Heart right ventricle (tissue), 16 donors: ENCODE measurements around the gene RIN2. TPM values are rescaled to one million over a fixed set of nuclear protein-coding genes. Genes with fewer than 3 reads are reported as not detected.

ENCODE experiments used
- ATAC-seq, 8 donors: fragments of 200-7000 bp; cut with Tn5 transposase; one replicate each; pipeline ENCODE4 v1.9.1; 2020; ENCODE audit warnings: mild to moderate bottlenecking in 8 of 8, moderate library complexity in 8 of 8, moderate number of reproducible peaks in 1 of 8
- DNase-seq, 2 donors: peaks; one replicate each; pipeline ENCODE4 v3.0.0-alpha.2; 2020
- H3K27ac ChIP-seq, 10 donors: fragments of 200-600 bp; sonication (generic) in 2 of 10; one replicate each; pipeline versions ENCODE4 v1.5.0 to v1.8.0; 2020 to 2022; ENCODE audit warnings: mild to moderate bottlenecking in 3 of 10
- H3K27me3 ChIP-seq, 7 donors: fragments of 200-600 bp; one replicate each; pipeline ENCODE4 v1.8.0; 2021 to 2022; ENCODE audit warnings: mild to moderate bottlenecking in 2 of 7
- H3K36me3 ChIP-seq, 9 donors: fragments of 200-600 bp; sonication (generic) in 1 of 9; one replicate each; pipeline versions ENCODE4 v1.5.0 to v1.8.0; 2020 to 2022; ENCODE audit warnings: mild to moderate bottlenecking in 2 of 9
- H3K4me1 ChIP-seq, 9 donors: fragments of 200-600 bp; sonication (generic) in 1 of 9; one replicate each; pipeline versions ENCODE4 v1.5.0 to v1.8.0; 2020 to 2022; ENCODE audit warnings: mild to moderate bottlenecking in 4 of 9
- H3K4me3 ChIP-seq, 10 donors: fragments of 200-600 bp; sonication (generic) in 2 of 10; one replicate each; pipeline versions ENCODE4 v1.5.0 to v1.8.0; 2020 to 2022; ENCODE audit warnings: mild to moderate bottlenecking in 7 of 10, moderate library complexity in 2 of 10
- H3K9me3 ChIP-seq, 11 donors: fragments of 200-600 bp in 10 of 11; sonication (generic) in 2 of 11; one replicate each; pipeline versions ENCODE4 v1.5.0 to v1.8.0; 2013 to 2022; ENCODE audit warnings: mild to moderate bottlenecking in 2 of 11, control low read depth in 1 of 11, moderate library complexity in 1 of 11
- WGBS, 2 donors: extraction: QIAGEN DNeasy Blood & Tissue Kit; methylation state at CpG; one replicate each; pipeline ENCODE4 v1.1.7; 2013; ENCODE audit warnings: inconsistent platforms in 1 of 2; 5-methylcytosine and 5-hydroxymethylcytosine counted together
- intact Hi-C, 10 donors: fragments of 100-400 bp; cut with DNase I; formaldehyde crosslinking; loops; one replicate each; pipeline versions ENCODE4 v1.11.1 to v1.14.2; 2022
- polyA plus RNA-seq, 2 donors: library from polyadenylated mRNA; stranded (reverse); fragments of 200-250 nt; gene quantifications; one replicate each; pipeline ENCODE4 v1.2.3, GENCODE V29; 2013
- total RNA-seq, 10 donors: library from RNA; stranded (reverse); fragmentation: NEBNext Ultra II Directional in 3 of 10; extraction: Animal tissue kit (Norgen Biotek cat#: 25700) in 3 of 10; gene quantifications; one replicate each; pipeline versions ENCODE4 v1.2.1 to v1.2.4, GENCODE V29; 2021 to 2023
- TF ChIP-seq, protein P1 (sequence below), 9 donors: fragments of 200-600 bp; sonication (generic) in 2 of 9; IDR thresholded peaks; one replicate each; pipeline versions ENCODE4 v1.5.0 to v1.8.0; 2021 to 2022; ENCODE audit warnings: antibody characterized with exemption in 9 of 9, mild to moderate bottlenecking in 5 of 9, moderate library complexity in 1 of 9
- donor health status: Arrhythmogenic right ventricular cardiomyopathy.
- donor health status: ischemic (EF 13 %, LVEDD 7.1; RV severe dilation, severe dysfunction).
- donor health status: healthy with polysubstance abuse.
- donor health status: DM: no; HTN: yes; CAD: no.
- donor health status: DM: no; HTN: no; CAD: no.
- donor health status: ischemic (EF 25% LVEDD 6.9; RV normal size, moderate dysfunction).
- donor health status: ischemic (EF 25% LVEDD 5.7; RV mildly dilated, moderate dysfunction).
- donor health status: healthy.
- donor health status: DM: yes; HTN: yes; CAD: no.
- donor health status: Ischemic cardiomyopathy.
- donor health status: ischemic (EF 35%, LVEDD 5.7; RV mildly dilated, moderate dysfunction).
- donor health status: nonischemic (EF 11% LVEDD 7.7; RV severe dilation, severe dysfunction).
- donor health status: DM: yes; HTN: yes; CAD: no.
- donor health status: PGD.
- donor health status: ischemic (EF 29% LVEDD 5.4; RV normal size, mild dysfunction).
- donor health status: nonischemic (EF 23%, LVEDD 6.1; RV moderate dilation, normal function).

RIN2 gene
- total and polyA plus RNA-seq, 12 donors = 9.0 to 66.2 (median 60.5) TPM

DNA sequence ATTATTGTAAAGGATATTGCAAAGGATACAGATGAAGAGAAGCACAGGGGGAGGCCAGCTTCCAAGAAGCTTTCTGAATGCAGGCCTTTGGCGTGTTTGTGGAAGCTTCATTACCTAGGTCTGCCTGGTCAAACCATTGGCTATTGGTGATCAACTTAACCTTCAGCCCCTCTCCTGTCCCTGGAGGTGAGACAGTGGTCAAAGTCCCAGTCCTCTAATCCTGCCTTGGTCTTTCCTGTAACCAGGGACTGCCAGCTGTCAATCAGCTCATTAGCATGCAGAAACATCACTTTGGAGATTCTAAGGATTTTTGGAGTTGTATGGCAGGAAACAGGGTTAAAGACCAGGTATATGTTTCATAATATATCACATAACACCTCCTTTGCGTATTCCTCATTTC is 13.0 kb downstream of the RIN2 start:
- intact Hi-C loops = loop anchor here in 1 of 10 donors (10.0 kb wide), 1 partner anchor 76 kb away; no protein-coding TSS in a partner anchor
- peaks cover 5 to 76% (median 41%) of the 10 kb centered on the region in 9 donors for H3K4me1 ChIP-seq
- TF ChIP-seq, protein P1, sequence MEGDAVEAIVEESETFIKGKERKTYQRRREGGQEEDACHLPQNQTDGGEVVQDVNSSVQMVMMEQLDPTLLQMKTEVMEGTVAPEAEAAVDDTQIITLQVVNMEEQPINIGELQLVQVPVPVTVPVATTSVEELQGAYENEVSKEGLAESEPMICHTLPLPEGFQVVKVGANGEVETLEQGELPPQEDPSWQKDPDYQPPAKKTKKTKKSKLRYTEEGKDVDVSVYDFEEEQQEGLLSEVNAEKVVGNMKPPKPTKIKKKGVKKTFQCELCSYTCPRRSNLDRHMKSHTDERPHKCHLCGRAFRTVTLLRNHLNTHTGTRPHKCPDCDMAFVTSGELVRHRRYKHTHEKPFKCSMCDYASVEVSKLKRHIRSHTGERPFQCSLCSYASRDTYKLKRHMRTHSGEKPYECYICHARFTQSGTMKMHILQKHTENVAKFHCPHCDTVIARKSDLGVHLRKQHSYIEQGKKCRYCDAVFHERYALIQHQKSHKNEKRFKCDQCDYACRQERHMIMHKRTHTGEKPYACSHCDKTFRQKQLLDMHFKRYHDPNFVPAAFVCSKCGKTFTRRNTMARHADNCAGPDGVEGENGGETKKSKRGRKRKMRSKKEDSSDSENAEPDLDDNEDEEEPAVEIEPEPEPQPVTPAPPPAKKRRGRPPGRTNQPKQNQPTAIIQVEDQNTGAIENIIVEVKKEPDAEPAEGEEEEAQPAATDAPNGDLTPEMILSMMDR (IDR thresholded peaks at IDR 0.05) = no peak
- no peaks in the 10 kb centered on the region for H3K27me3 ChIP-seq
- WGBS, 2 donors = 95 to 98% methylated on average over 2 of the region's 2 CpGs
- H3K36me3 ChIP-seq = peaks cover 0 to 16% (median 0%) of the 10 kb centered on the region in 9 donors
- peak overlapping the region in 1 of 10 donors; percentile 27 for H3K27ac ChIP-seq
- DNase-seq (no peak), ATAC-seq (no peak)
- no peak overlapping the region for H3K4me3 ChIP-seq
- H3K9me3 ChIP-seq = no peaks in the 10 kb centered on the region

DNA sequence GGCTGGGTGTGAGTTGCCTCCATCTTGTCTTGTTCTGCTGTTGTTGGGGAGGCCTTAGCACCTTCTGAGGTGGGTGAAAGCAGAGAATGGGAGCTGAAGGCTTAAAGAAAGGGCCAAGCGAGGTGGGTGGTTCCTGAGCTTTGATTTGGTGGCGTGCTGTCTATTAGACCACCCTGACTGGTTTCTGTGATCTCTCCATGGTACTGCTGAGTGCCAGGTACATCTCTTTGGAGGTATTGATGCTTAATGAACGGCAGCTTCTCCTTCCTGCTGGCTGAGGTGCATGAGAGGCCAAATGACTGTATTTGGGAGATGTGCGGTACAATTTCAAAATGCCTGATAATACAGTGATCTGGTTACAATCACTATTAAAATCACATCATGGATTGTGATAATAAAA is 15.4 kb downstream of the RIN2 start:
- intact Hi-C loops = loop anchor here in 1 of 10 donors (10.0 kb wide), 1 partner anchor 79 kb away; no protein-coding TSS in a partner anchor
- H3K4me1 ChIP-seq = peaks cover 23 to 95% (median 66%) of the 10 kb centered on the region in 9 donors
- H3K4me3 ChIP-seq = no peak overlapping the region
- TF ChIP-seq, protein P1 (IDR thresholded peaks at IDR 0.05) = no peak
- H3K36me3 ChIP-seq = peaks cover 0 to 16% (median 0%) of the 10 kb centered on the region in 9 donors
- DNase-seq (no peak), ATAC-seq (no peak)
- 86 to 90% methylated on average over 4 of the region's 4 CpGs for WGBS, 2 donors
- H3K27me3 ChIP-seq = no peaks in the 10 kb centered on the region
- no peaks in the 10 kb centered on the region for H3K9me3 ChIP-seq
- peak overlapping the region in 4 of 10 donors; percentile 0 to 69 (median 6) for H3K27ac ChIP-seq

DNA sequence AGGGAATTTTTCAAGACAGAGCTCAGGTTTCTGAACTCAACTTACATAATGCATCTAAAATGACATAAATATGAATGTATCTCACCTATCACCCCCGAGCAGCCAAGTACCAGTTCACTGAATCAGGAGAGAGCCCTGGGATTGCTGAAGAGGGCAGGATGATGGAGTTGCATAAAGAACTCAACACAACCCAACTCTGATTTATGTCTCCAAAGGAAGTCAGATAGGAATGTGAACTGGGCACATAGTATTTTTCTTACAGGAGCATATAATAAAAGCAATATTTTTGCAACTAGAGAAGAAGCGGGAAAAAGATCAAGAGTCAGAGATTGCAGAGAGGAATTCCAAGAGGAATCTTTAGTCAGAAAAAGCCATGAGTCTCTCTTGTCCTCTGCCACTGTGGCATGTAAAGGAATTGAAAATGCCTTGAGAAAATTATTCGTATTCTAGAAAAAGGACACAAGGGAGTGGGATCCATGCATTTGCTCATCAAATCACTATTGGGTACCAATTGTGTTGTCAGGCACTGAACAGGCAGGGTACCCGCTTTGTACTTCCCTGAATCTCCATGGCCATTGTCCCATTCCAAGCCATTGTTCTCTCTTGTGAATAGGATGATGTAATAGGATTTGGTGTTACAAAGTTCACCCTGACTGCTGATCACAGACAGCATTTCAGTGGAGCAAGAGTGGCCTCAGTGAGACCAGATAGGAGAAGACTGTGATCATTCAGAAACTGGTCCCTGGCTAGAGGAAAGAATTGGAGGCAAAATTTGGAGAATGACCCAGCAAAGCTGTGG is 16.3 kb downstream of the RIN2 start:
- TF ChIP-seq, protein P1 (IDR thresholded peaks at IDR 0.05) = no peak
- 78 to 84% methylated on average over 4 of the region's 4 CpGs for WGBS, 2 donors
- ATAC-seq = peak in 7 of 8 donors; percentile 29 to 74 (median 65)
- no peaks in the 10 kb centered on the region for H3K27me3 ChIP-seq
- intact Hi-C loops = loop anchor here in 1 of 10 donors (10.0 kb wide), 1 partner anchor 80 kb away; no protein-coding TSS in a partner anchor
- peaks cover 31 to 95% (median 69%) of the 10 kb centered on the region in 9 donors for H3K4me1 ChIP-seq
- peak overlapping the region in 7 of 10 donors; percentile 9 to 71 (median 64) for H3K27ac ChIP-seq
- peaks cover 0 to 16% (median 0%) of the 10 kb centered on the region in 9 donors for H3K36me3 ChIP-seq
- no peak overlapping the region for H3K4me3 ChIP-seq
- no peaks in the 10 kb centered on the region for H3K9me3 ChIP-seq
- DNase-seq = peak in 1 of 2 donors; percentile 33

DNA sequence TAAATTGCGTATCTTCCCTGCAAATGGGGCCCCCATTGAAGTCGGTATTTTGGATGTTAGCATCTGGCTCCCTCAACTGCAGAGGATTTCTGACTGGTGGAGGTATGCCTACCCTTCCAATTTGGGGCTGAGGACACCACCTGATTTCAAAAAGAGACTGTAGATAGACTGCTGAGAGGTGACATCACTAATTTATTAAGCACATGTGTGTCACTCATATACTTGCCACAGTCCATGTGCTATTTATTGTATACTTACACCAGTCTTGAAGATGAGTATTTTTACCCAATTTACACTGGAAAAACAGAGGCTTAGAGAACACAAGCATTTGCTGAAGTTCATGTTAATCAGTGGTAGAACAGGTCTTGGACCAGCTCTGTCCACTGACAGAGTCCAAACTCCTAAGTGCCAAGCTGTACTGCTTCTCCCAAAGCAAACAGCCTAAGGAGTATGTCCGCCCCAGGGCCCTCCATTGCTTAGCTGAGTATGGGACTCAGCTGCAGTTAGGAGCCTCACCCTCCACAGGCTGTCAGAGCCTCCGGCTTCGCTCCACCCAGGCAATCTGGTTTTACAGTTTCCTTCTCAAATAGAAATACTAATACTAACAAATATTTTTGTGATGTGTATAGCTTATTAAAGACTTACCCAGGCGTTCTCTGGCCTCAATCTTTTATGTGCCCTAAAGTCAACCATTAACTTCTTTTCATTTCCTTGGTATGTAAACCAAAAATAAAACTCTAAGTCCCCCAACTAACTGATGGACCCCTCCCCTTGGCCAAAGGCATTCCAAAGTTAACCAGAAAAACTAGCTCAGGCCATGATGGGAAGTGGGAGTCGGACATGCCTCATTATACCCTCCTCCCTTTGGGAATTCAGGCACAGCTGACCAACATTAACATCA is 17.5 kb downstream of the RIN2 start:
- 73 to 77% methylated on average over 7 of the region's 7 CpGs for WGBS, 2 donors
- peak overlapping the region in 9 of 10 donors; percentile 8 to 71 (median 57) for H3K27ac ChIP-seq
- intact Hi-C loops = loop anchor here in 2 of 10 donors (5.0 to 10.0 kb wide), 2 partner anchors 81 to 222 kb away; no protein-coding TSS in a partner anchor

More for the DNA sequence above, 17.5 kb downstream of the RIN2 start:
- DNase-seq = no peak
- peaks cover 33 to 95% (median 74%) of the 10 kb centered on the region in 9 donors for H3K4me1 ChIP-seq
- peak in 5 of 8 donors; percentile 27 to 62 (median 60) for ATAC-seq
- no peaks in the 10 kb centered on the region for H3K9me3 ChIP-seq
- peaks cover 0 to 16% (median 0%) of the 10 kb centered on the region in 9 donors for H3K36me3 ChIP-seq
- TF ChIP-seq, protein P1 (IDR thresholded peaks at IDR 0.05) = no peak
- no peaks in the 10 kb centered on the region for H3K27me3 ChIP-seq
- H3K4me3 ChIP-seq = no peak overlapping the region
